T-helper 1 cell (primary cell): ENCODE measurements around the gene OSBP.

Experiments used
- DNase-seq, 5 donors: peaks; one replicate each; pipeline ENCODE4 v3.0.0-alpha.2; 2012 to 2020

The OSBP gene

GRCh38 chr11:59607703-59608454 lies 7.7 kb downstream of the OSBP start:
- no peak for DNase-seq

DNA sequence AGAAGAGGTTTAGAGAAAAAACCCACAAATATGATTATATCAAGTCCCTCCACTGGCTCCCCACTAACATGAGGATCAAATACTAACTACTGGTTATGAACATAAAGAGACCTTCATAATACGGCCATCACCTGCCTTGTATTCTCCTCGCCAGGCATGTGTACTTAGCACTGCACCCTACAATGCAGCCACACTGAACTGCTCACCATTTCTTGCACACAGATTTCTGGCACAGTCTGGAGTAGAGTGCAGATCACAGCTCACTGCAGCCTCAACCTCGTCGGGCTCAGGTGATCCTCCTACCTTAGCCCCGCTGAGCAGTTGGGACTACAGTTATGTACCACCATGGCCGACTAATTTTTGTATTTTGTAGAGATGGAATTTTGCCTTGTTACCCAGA lies 13.1 kb downstream of the OSBP start:
- no peak for DNase-seq

DNA sequence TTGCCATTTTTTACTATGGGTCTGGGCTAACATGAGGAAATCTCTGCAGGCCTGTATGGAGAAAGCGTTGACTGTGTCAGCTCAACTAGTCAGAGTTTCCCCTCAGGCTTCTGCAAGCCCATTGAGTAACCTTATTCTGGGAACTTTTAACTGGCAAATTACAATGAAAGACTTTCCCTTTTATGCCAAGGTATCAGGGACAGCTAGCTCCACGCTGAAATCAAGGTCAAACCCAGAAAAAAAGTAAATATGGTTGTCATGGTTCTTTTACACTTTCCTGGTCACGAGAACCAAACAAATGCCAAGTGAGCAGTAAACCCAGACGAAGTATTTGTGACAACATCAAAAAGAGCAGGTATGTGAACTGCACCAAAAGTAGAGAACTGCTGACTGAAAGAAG lies 13.8 kb downstream of the OSBP start:
- DNase-seq: no peak

GRCh38 chr11:59600636-59601035 lies 14.9 kb downstream of the OSBP start:
- no peak for DNase-seq

DNA sequence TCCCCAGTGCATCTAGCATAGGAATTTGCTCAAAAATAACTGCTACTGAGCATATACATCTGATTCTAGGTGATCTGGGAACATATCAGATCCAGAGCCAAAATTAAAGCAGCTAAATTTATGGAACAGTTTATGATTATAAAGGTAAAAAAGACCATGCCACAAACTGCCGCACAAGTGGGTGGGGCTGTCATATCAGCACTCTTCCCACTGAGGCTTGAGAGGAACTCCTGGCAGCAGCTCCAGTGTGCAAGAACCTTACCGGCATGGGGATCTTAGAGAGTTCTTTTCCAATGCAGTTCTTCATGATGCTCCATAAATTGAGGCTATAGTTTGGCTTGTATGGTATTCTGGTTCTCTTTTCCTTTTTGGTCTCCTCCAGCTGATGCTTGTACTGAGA lies 15.3 kb downstream of the OSBP start:
- no peak for DNase-seq

- DNase-seq: no peak
Measured at GRCh38 chr11:59598961-59599360, 16.6 kb downstream of the OSBP start.

GRCh38 chr11:59584294-59584693 lies 31.3 kb downstream of the OSBP start:
- DNase-seq: no peak

DNA sequence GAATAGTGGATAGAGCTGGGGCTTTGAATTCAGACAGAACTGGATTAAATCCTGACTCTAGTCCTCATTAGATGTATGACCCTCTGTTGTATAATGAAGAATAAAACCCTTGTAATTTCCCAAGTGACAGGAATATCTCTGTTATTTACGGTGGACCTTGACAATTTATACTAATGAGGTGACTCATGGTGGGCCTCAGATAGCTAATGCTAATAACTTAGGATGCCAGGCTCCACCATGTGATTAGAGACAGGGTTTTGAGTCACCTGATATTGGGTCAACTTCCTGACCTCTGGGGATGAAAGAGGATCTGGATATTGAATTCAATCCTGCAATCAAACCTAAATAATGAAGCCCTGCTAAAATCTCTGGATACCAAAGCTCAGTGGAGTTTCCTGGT lies 33.6 kb downstream of the OSBP start:
- no peak for DNase-seq

GRCh38 chr11:59578369-59578768 lies 37.2 kb downstream of the OSBP start:
- DNase-seq: no peak

DNA sequence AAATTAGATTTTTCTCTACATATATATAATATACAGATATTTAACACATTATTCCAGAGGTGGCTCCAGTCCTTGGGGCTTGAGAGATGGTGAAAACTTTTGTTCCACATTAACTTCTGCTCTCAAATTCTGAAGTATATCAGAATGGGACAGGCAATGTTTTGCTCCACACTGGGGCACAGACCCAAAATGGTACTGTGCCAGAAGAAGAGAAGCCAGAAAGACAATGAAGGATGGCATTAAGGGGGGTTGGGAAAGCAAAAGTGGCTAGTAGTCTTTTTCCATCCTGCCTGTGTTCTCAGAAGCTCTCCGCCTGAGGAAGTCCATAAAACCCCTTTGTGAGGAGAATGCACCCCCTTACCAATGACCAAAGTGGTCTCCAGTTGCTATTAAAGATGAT lies 40.1 kb downstream of the OSBP start:
- no peak for DNase-seq

GRCh38 chr11:59574932-59575502 lies 40.6 kb downstream of the OSBP start:
- no peak for DNase-seq

DNA sequence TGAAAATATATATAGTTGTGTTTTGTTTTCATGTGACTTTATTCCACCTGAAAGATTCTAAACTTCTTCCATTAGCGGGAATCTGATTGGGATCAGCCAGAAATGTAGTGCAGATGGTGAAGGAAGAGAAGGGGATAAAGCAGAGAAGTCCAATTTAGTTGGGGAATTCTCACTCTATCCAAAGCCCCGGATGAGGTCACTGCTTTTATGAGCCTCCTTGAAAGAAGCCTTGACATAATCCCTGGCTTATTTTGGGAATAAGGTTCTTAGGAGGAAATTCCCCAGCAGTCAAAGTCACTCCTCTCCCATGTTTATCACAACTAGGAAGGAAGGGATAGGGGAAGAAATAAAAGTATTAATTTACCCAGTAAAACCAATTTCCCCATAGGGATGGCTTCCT lies 41.1 kb downstream of the OSBP start:
- no peak for DNase-seq

DNA sequence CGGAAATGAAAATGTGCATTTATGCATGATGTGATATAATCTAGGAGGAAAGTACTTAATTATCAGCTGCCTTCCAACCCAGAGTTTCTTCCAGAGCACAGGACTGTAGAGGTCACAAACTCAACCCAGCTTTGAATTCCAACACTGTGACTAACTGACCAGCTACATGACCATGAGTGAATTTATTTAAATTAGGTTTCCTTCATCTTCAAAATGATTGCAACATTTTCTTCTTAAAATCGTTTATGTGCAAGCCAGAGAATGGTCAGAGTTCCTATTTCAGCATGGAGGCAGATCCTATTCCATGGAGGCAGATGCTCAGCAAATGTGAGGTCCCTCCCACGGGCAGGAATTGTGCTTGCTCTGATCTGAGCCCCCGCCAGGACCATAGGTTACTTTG lies 42.4 kb downstream of the OSBP start:
- no peak for DNase-seq

DNA sequence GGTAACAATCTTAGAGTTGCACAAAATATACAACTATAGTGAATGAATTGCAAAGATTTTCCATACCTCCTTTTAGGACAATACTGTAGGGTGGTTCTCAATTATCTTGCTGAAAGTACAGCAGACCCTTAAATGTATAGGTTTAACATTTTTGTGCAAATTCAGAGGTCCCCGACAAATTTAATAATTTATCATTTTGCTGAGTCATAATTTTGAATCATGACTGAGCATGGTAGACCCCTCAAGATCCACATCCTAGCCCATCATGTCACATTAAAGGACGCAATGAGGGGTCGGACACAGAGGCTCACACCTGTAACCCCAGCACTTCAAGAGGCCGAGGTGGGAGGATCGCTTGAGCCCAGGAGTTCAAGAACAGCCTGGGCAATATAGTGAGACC lies 43.5 kb downstream of the OSBP start:
- DNase-seq: no peak

DNA sequence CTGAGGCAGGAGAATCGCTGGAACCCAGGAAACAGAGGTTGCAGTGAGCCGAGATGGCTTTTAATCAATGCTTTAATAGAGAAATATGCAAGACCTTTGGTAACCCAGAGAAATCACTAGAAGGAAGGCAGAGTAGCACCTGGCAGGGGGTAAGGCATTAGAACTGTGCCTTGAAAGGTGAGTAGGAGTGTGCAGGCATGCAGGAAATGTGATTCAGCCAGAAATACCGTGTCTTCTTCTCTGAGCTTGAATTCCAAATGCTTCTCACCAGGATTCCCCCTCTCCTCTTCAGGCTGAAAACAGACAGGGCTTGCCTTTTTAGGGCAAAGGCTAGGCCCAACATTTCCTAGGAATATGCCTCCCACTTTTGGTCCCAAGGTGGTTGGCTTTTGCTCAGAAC lies 53.3 kb downstream of the OSBP start:
- DNase-seq: no peak

DNA sequence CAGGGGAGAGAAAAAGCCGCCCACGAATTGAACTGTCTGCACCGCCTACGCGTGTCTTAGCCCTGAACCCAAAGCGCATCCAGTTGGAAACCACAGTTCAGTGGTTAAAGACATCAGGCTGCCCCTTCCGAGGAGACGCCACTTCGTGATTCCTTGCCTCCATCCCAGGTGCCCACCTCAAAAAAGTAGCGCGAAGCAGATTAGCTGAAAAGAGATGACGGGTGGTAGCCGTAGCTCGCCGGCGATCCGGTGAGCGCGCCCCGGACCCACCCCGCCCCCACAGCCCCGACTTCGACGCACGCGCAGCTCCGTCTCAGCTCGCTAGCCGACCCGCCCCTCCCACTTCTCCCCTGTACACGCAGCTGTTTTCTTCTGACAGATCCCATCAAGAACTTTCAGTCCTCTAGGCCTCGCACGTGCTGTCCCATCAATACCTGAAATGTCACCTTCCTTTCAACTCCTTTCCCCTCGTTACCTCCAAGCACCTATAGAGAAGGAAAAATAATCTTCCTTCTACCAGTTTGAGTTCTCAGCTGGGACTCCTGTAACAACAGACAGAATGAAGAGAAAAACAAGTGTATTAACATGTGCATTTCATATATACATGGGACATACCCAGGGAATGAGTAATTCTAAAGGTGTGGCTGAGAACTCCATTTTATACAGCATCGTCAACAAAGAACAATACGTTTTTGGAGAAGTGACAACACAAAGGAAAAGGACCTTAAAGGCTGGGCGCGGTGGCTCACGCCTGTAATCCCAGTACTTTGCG lies 54.7 kb downstream of the OSBP start:
- peak; percentile 65 to 81 (median 74) for DNase-seq

- peak in 4 of 5 donors; percentile 51 to 78 (median 70) for DNase-seq
Measured at GRCh38 chr11:59560290-59560701, 55.3 kb downstream of the OSBP start.

- DNase-seq: no peak
Measured at GRCh38 chr11:59559886-59560285, 55.7 kb downstream of the OSBP start.

DNA sequence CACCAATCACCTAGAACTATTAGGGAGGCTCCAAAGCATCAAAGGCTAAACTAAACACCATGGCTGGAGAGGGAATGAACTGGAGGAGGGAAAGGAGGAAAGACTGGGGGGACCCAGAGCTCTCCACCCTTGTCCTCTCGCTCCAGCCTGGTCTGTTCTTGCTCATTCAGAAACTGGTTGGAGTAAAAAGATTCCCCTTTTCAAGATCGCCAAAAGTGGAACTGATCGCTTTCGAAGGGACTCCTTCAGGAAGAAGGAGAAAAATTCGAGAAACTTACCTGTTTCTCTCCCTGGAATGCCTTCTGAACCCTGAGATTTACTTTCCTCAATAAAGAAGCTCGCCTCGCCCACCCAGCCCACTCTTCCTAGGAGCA lies 57.3 kb downstream of the OSBP start:
- DNase-seq: no peak

GRCh38 chr11:59556917-59557348 lies 58.6 kb downstream of the OSBP start:
- peak in 1 of 5 donors; percentile 42 for DNase-seq

DNA sequence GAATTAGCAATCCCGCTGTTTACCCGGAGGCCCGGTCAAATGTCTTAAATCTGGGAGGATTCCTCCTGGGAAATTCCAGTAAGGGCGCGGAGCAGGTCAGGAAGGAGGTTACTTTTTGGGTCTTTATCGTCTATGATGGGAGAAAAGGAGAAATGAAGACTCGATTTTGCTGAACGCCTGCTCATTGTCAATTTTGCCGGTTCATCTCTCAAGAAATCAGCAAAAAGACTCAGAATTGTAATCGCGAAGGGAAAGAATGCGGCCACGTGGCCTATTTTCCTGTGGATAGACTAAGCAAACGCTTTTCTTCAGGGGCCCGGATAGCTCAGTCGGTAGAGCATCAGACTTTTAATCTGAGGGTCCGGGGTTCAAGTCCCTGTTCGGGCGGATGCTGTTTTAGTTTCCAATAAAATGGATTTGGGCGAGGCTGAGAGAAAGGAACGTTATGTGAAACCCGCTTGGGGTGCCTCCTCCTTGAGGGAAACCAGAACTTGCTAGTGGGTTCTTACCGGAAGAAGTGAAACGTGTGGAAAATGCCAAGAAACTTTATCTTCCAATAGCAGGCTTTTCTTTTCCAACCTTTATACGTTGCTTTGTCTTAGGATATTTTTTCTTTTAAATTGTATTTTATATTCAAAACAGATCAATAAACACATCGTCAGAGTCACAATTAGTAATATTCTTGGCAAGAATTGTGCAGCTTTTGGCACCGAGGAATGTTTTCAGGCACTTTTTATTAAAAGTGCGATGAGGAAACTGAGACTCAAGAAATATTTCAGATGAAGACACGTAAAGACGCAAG lies 59.3 kb downstream of the OSBP start:
- DNase-seq: peak in 4 of 5 donors; percentile 15 to 60 (median 26)

- no peak for DNase-seq
Measured at GRCh38 chr11:59555601-59556114, 59.9 kb downstream of the OSBP start.

DNA sequence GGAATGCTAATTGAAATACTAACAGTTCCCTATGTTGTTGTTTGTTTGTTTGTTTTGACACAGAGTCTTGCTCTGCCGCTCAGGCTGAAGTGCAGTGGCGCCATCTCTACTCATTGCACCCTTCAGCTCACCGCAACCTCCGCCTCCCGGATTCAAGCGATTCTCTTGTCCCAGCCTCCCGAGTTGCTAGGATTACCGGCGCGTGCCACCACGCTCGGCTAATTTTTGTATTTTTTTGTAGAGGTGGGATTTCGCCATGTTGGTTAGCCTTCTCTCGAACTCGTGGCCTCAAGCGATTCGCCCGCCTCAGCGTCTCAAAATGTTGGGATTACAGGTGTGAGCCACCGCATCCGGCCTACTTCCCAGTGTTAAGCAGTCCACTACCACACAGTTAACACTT lies 62.3 kb downstream of the OSBP start:
- DNase-seq: no peak
